Esophagus muscularis mucosa (tissue), 4 donors: ENCODE results near the gene VRK3. TPM values are rescaled to one million over a fixed set of nuclear protein-coding genes. Genes with fewer than 3 reads are reported as not detected.
"Not testable (repeated sequence)": the region's sequence is repeated elsewhere in the genome, so short reads cannot be mapped to it uniquely, and the experiment has no call there.

ENCODE experiments used
- DNase-seq: peaks from one replicate; pipeline ENCODE4 v3.0.0-alpha.2; 2017; ENCODE audit errors: extremely low spot score
- H3K27ac ChIP-seq, 4 donors: fragments of 200-600 bp; sonication (generic); replicated peaks in 1 of 4; 1 replicate in 3 of 4; 2 replicates in 1 of 4; pipeline ENCODE4 v1.5.1; 2016 to 2019; ENCODE audit warnings: mild to moderate bottlenecking in 1 of 4
- H3K27me3 ChIP-seq, 4 donors: fragments of 200-600 bp; sonication (generic); one replicate each; pipeline versions ENCODE4 v1.5.1 to v1.6.0; 2016 to 2019
- H3K36me3 ChIP-seq, 4 donors: fragments of 200-600 bp; sonication (generic); one replicate each; pipeline ENCODE4 v1.5.1; 2016 to 2019
- H3K4me1 ChIP-seq, 4 donors: fragments of 200-600 bp; sonication (generic); one replicate each; pipeline ENCODE4 v1.5.1; 2016 to 2019
- H3K4me3 ChIP-seq, 4 donors: fragments of 200-600 bp; sonication (generic); 1 replicate in 2 of 4; 2 replicates in 2 of 4; pipeline ENCODE4 v1.5.1; 2016 to 2019; ENCODE audit warnings: mild to moderate bottlenecking in 4 of 4, moderate library complexity in 1 of 4
- H3K9me3 ChIP-seq, 4 donors: fragments of 200-600 bp; sonication (generic); 1 replicate in 3 of 4; 2 replicates in 1 of 4; pipeline ENCODE4 v1.5.1; 2016 to 2019
- CTCF ChIP-seq, 3 experiments: fragments of 200-600 bp in 2 of 3; fragments of 450-650 bp in 1 of 3; sonication (generic) in 2 of 3; IDR thresholded peaks; one replicate each; pipeline ENCODE4 v1.5.1; 2017 to 2019; ENCODE audit warnings: antibody characterized with exemption in 3 of 3, mild to moderate bottlenecking in 2 of 3, moderate library complexity in 1 of 3
- EP300 ChIP-seq: sonication (generic); formaldehyde crosslinking; IDR thresholded peaks from one replicate; pipeline ENCODE4 v1.6.1; 2017; ENCODE audit warnings: antibody characterized with exemption
- POLR2A ChIP-seq: fragments of 450-650 bp; IDR thresholded peaks from one replicate; pipeline ENCODE4 v1.6.1; 2017; ENCODE audit warnings: antibody characterized with exemption, moderate library complexity, mild to moderate bottlenecking, low read depth
- POLR2AphosphoS5 ChIP-seq, 2 donors: sonication (generic); formaldehyde crosslinking; IDR thresholded peaks; one replicate each; pipeline ENCODE4 v1.6.1; 2017; ENCODE audit warnings: antibody characterized with exemption in 2 of 2
- WGBS: methylation state at CpG from one replicate; pipeline ENCODE4 v1.1.5; 2018; 5-methylcytosine and 5-hydroxymethylcytosine counted together
- intact Hi-C: fragments of 100-400 bp; cut with DNase I; formaldehyde crosslinking; loops from one replicate; pipeline ENCODE4 v1.15.1; 2023
- total RNA-seq, 4 donors: library from RNA; depleted of rRNA; stranded (reverse); fragments of >200 nt; gene quantifications; one replicate each; pipeline versions ENCODE4 v1.1.0 to v1.2.1, GENCODE V29; 2016

The VRK3 gene
- total RNA-seq, result 10 to 100 TPM; 20.8 to 27.5 (median 25.5) TPM

DNA sequence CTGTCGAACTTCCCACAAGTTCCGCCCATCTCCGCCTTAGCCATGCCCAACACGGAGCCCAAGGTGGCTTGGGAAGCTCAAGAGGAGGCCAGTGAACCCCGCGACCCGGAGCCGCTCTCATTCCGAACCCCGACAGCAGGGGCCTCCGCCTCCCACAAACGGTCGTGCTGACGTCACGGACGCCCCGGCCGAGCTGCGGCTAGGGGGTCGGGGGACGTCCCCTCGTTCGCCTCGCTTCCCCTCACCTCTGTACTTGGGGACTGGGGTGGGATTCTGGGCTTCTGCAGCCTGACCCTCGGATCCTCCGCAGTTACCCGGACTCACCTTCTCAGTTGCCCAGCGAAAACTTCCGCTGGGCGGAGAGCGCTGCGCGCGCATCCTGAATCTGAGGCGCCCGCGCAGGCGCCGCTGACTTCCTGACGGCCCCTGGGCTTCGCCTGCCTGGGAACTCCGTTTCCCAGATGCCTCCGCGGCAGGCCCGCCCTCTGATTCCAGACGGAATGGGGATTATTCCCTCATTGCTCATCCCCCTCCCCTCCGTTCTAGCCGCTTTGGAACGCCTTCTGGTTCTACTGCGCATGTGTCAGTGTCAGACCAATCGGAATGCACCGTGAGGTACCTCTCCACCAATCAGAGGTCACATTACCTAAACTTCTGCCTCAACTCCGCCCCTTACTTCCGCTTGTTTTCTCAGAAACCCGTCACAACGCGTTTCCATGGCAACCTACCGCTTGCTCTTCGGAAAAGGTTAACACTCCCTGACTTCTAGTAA lies at the start of gene VRK3:
TSS of gene VRK3 (minus strand) at position 351 of the 772 bp plus-strand sequence. CDS start 9,210 bp downstream, outside the sequence.
- 0% methylated on average over 18 of the region's 59 CpGs for WGBS
- Histone ChIP-seq H3K9me3 (no peaks in the 10 kb centered on the region), H3K36me3 (peaks cover 0 to 19% (median 12%) of the 10 kb centered on the region in 4 donors), H3K27ac (peak within 1 kb of the TSS; percentile 86 to 93 (median 90)), H3K27me3 (no peaks in the 10 kb centered on the region), H3K4me3 (peak within 1 kb of the TSS; percentile 70 to 98 (median 82)), H3K4me1 (peaks cover 22 to 64% (median 42%) of the 10 kb centered on the region in 4 donors)
- intact Hi-C loops, result no loop called here
- DNase-seq, result peak; percentile 99
- TF ChIP-seq CTCF (IDR thresholded peaks at IDR 0.05) (peak in 1 of 3 experiments; percentile 18), POLR2AphosphoS5 (IDR thresholded peaks at IDR 0.05) (peak; percentile 91 to 92), EP300 (no peak), POLR2A (peak; percentile 51)

GRCh38 chr19:50068382-50068781 lies 43.2 kb upstream of the VRK3 start:
- H3K4me1 ChIP-seq, H3K9me3 ChIP-seq, DNase-seq, H3K27ac ChIP-seq, H3K4me3 ChIP-seq, H3K36me3 ChIP-seq, intact Hi-C loops: not testable (repeated sequence)
- 80% methylated on average over 5 of the region's 5 CpGs for WGBS
- H3K27me3 ChIP-seq, result peaks cover 0 to 25% (median 0%) of the 10 kb centered on the region in 4 donors

DNA sequence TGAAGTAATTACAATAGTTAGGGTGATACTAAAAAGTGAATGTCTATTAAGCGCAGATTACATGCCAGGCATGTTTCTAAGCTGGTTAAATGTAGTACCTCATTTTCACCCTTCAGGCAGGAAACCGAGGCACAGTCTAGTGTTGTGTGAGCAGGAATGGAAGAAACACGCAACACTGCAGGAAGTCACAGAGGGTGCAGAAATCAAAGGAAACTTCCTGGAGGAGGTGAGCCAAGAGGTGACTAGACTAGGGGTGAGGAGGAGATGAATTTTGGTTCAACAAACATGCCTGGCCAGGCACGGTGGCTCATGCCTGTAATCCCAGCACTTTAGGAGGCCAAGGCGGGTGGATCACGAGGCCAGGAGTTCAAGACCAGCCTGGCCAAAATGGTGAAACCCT lies 42.4 kb upstream of the VRK3 start:
- intact Hi-C loops, result no loop called here
- 87% methylated on average over 6 of the region's 6 CpGs for WGBS
- no peaks in the 10 kb centered on the region for H3K36me3 ChIP-seq
- no peak overlapping the region for H3K4me3 ChIP-seq
- TF ChIP-seq POLR2AphosphoS5 (IDR thresholded peaks at IDR 0.05) (no peak), CTCF (IDR thresholded peaks at IDR 0.05) (no peak), POLR2A (no peak), EP300 (no peak)
- H3K9me3 ChIP-seq, result no peaks in the 10 kb centered on the region
- no peak for DNase-seq
- no peak overlapping the region for H3K27ac ChIP-seq
- H3K27me3 ChIP-seq, result peaks cover 0 to 23% (median 0%) of the 10 kb centered on the region in 4 donors
- H3K4me1 ChIP-seq, result no peaks in the 10 kb centered on the region

- H3K27me3 ChIP-seq, result peaks cover 0 to 23% (median 0%) of the 10 kb centered on the region in 4 donors
- H3K27ac ChIP-seq, result no peak overlapping the region
- H3K4me1 ChIP-seq, result no peaks in the 10 kb centered on the region
- no peak overlapping the region for H3K4me3 ChIP-seq
- no peaks in the 10 kb centered on the region for H3K9me3 ChIP-seq
- H3K36me3 ChIP-seq, result no peaks in the 10 kb centered on the region
- TF ChIP-seq EP300 (no peak), POLR2A (no peak), CTCF (IDR thresholded peaks at IDR 0.05) (no peak), POLR2AphosphoS5 (IDR thresholded peaks at IDR 0.05) (no peak)
- 81% methylated on average over 9 of the region's 10 CpGs for WGBS
- intact Hi-C loops, result no loop called here
- no peak for DNase-seq
Observed at GRCh38 chr19:50065938-50066337, 40.8 kb upstream of the VRK3 start.

- intact Hi-C loops, result no loop called here
- no peak for TF ChIP-seq POLR2AphosphoS5 (IDR thresholded peaks at IDR 0.05)
- TF ChIP-seq POLR2A, result no peak
- TF ChIP-seq CTCF (IDR thresholded peaks at IDR 0.05), result no peak
- TF ChIP-seq EP300, result no peak
- no peak overlapping the region for H3K4me3 ChIP-seq
- no peaks in the 10 kb centered on the region for H3K4me1 ChIP-seq
- H3K9me3 ChIP-seq, result peaks cover 0 to 27% (median 23%) of the 10 kb centered on the region in 4 donors
- H3K36me3 ChIP-seq, result no peaks in the 10 kb centered on the region
- peaks cover 0 to 10% (median 0%) of the 10 kb centered on the region in 4 donors for H3K27me3 ChIP-seq
- no peak for DNase-seq
- H3K27ac ChIP-seq, result no peak overlapping the region
- WGBS, result 66% methylated on average over 5 of the region's 5 CpGs
Observed at GRCh38 chr19:50061650-50062049, 36.5 kb upstream of the VRK3 start.
